KBM-7 (cell line): ENCODE results near the gene SFSWAP.

Source experiments
- DNase-seq: peaks from one replicate; pipeline ENCODE4 v3.0.0-alpha.2; 2015
- in situ Hi-C: fragments of 300-500 bp; cut with MboI; formaldehyde crosslinking; loops from 2 replicates; pipeline ENCODE4 v1.14.3; 2020; ENCODE audit warnings: low sequenced_read_pairs, low pct_unique_long_range_greater_than_20kb, mixed read lengths

SFSWAP gene

GRCh38 chr12:131836714-131837397 is 126.0 kb downstream of the SFSWAP start:
- no peak for DNase-seq
- in situ Hi-C loops: no loop called here

- no peak for DNase-seq
- in situ Hi-C loops: no loop called here
Observed at GRCh38 chr12:131840643-131841416, 129.9 kb downstream of the SFSWAP start.

GRCh38 chr12:131841547-131841946 is 130.7 kb downstream of the SFSWAP start:
- no peak for DNase-seq
- in situ Hi-C loops: no loop called here

GRCh38 chr12:131842169-131842568 is 131.3 kb downstream of the SFSWAP start:
- in situ Hi-C loops: no loop called here
- DNase-seq: no peak

- in situ Hi-C loops: no loop called here
- DNase-seq: no peak
Observed at GRCh38 chr12:131843527-131843926, 132.6 kb downstream of the SFSWAP start.

GRCh38 chr12:131844140-131844539 is 133.2 kb downstream of the SFSWAP start:
- in situ Hi-C loops: no loop called here
- DNase-seq: no peak

- no peak for DNase-seq
- in situ Hi-C loops: no loop called here
Observed at GRCh38 chr12:131844656-131845055, 133.8 kb downstream of the SFSWAP start.

- DNase-seq: no peak
- in situ Hi-C loops: no loop called here
Observed at GRCh38 chr12:131845121-131845520, 134.2 kb downstream of the SFSWAP start.

- DNase-seq: no peak
- in situ Hi-C loops: no loop called here
Observed at GRCh38 chr12:131847456-131847855, 136.6 kb downstream of the SFSWAP start.

GRCh38 chr12:131848753-131849152 is 137.9 kb downstream of the SFSWAP start:
- no peak for DNase-seq
- in situ Hi-C loops: no loop called here
